Measurements from ENCODE around the gene FAM124A. TPM values are rescaled to one million over a fixed set of nuclear protein-coding genes. Genes with fewer than 3 reads are reported as not detected.
A peak's percentile ranks its signal among the peaks of the same experiment; 100 is the strongest.

The FAM124A gene
- total and polyA plus RNA-seq, 9 donors: 0.48 to 8.8 (median 1.9) TPM

DNA sequence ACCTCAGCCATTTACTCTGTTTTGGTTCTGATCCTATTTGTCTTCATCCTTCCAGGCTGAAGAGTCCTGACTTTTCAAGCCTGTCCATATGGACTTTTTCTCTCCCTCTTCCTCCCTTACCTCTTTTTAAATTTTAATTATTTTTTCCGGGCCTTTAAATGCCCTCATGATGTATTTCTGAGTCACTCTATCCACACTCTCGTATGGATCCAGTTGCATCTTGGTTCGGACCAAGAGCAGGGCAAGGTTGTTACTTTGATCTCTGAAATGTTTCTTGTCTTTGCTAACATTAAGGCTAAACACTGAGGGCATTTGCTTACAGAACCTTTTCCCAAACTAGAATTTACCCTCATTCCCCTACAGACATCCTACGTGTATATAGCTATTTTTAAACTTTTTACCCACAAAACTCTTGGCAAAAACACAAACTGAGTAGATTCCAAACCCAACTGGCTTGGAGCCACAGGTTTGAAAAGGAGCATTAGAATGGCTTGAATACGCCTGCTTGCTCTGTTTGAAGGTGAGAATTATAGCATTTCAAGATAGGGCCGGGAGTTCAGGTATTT lies 69.9 kb downstream of the FAM124A start:
- TF ChIP-seq EP300 (IDR thresholded peaks at IDR 0.05) (no peak), POLR2A (IDR thresholded peaks at IDR 0.05) (no peak)
- TF ChIP-seq, protein P1, sequence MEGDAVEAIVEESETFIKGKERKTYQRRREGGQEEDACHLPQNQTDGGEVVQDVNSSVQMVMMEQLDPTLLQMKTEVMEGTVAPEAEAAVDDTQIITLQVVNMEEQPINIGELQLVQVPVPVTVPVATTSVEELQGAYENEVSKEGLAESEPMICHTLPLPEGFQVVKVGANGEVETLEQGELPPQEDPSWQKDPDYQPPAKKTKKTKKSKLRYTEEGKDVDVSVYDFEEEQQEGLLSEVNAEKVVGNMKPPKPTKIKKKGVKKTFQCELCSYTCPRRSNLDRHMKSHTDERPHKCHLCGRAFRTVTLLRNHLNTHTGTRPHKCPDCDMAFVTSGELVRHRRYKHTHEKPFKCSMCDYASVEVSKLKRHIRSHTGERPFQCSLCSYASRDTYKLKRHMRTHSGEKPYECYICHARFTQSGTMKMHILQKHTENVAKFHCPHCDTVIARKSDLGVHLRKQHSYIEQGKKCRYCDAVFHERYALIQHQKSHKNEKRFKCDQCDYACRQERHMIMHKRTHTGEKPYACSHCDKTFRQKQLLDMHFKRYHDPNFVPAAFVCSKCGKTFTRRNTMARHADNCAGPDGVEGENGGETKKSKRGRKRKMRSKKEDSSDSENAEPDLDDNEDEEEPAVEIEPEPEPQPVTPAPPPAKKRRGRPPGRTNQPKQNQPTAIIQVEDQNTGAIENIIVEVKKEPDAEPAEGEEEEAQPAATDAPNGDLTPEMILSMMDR (IDR thresholded peaks at IDR 0.05): no peak
- H3K27ac ChIP-seq: peak overlapping the region in 1 of 2 donors; percentile 4
- WGBS, 3 donors: 15 to 18% (median 15%) methylated on average over 6 of the region's 6 CpGs

DNA sequence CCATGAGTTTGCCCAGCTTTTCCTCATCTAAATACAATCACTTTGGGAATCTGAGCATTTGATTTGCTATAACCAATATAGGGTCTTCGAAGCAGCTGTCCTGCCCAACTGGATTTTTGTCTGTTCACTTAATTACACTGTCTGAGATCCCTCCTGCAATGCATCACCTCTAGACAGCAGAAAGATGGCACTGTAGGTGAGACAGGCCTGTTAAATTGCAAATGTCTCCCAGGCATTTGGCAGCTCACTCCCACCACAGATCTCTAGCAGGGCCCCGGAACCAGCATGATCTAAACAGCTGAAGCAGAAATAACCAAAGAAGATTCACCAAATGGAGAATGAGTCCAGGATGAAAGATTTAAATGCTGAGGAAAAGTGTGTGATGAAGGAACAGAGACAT lies 75.4 kb downstream of the FAM124A start:
- H3K4me1 ChIP-seq (ENCODE audit: insufficient read depth): peaks cover under 1% of the 10 kb centered on the region

More for the DNA sequence above, 69.9 kb downstream of the FAM124A start:
- Histone ChIP-seq H3K9me3 (no peaks in the 10 kb centered on the region), H3K27me3 (no peaks in the 10 kb centered on the region), H3K36me3 (no peaks in the 10 kb centered on the region), H3K4me1 (ENCODE audit: insufficient read depth) (peaks cover 5% of the 10 kb centered on the region), H3K4me3 (no peak overlapping the region)
- peak in 1 of 5 donors; percentile 14 for DNase-seq
- intact Hi-C loops (cut with DNase I): no loop called here

DNA sequence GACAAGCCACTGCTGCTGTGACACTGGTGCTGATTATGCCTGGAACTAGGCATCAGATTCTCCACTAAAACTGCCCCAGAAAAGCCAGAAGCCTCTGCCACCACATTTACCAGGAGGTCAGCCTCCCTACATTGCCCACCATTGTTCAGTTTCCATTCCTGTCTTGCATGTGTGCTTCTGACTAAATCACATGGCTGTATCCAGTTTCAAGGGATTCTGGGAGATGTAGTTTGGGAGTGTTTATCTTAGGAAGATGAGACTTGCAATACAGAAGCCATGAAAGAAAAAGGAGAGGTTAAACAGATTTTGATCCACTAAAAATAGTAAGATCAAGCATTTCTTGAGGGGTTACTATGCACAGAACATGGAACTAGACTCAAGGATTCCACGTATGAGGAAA lies 76.6 kb downstream of the FAM124A start:
- no peaks in the 10 kb centered on the region for H3K27me3 ChIP-seq
- no peaks in the 10 kb centered on the region for H3K4me1 ChIP-seq (ENCODE audit: insufficient read depth)
- H3K4me3 ChIP-seq: no peak overlapping the region
- H3K9me3 ChIP-seq: no peaks in the 10 kb centered on the region
- H3K36me3 ChIP-seq: no peaks in the 10 kb centered on the region
- DNase-seq: no peak
- WGBS, 3 donors: 77 to 88% (median 88%) methylated on average over 1 of the region's 1 CpG
- TF ChIP-seq EP300 (IDR thresholded peaks at IDR 0.05) (no peak), POLR2A (IDR thresholded peaks at IDR 0.05) (no peak)
- TF ChIP-seq, protein P1 (IDR thresholded peaks at IDR 0.05): no peak
- intact Hi-C loops (cut with DNase I): no loop called here
- no peak overlapping the region for H3K27ac ChIP-seq

More for the DNA sequence above, 75.4 kb downstream of the FAM124A start:
- H3K4me3 ChIP-seq: no peak overlapping the region
- intact Hi-C loops (cut with DNase I): no loop called here
- no peak for DNase-seq
- TF ChIP-seq POLR2A (IDR thresholded peaks at IDR 0.05) (no peak), EP300 (IDR thresholded peaks at IDR 0.05) (no peak)
- TF ChIP-seq, protein P1 (IDR thresholded peaks at IDR 0.05): no peak
- H3K9me3 ChIP-seq: no peaks in the 10 kb centered on the region
- H3K36me3 ChIP-seq: no peaks in the 10 kb centered on the region
- 79 to 91% (median 81%) methylated on average over 2 of the region's 2 CpGs for WGBS, 3 donors
- H3K27ac ChIP-seq: no peak overlapping the region
- H3K27me3 ChIP-seq: no peaks in the 10 kb centered on the region

DNA sequence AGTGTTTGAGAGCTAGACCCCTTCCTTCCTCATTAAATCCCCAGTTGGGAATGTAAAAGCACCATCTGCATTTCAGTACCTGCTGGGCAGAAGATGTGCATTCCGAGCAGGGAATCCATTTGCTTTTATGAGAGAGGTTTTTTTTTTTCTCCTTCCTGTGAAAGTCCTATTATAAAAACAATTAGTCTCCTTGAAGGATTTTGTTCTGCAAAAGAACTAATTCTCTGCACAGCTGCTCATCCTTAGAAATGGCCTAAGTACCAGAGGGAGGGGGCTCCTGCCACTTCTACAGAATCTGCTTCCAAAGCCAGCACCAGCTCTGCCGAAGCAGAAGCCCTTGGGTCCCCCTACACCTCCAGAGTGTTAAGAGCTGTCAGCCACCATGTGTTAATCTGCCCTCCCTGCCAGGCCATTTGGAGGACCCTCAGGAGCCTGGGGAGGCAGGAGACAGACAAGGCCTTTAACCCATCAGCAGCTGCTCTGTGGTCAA lies 80.9 kb downstream of the FAM124A start:
- Histone ChIP-seq H3K4me1 (ENCODE audit: insufficient read depth) (no peaks in the 10 kb centered on the region), H3K36me3 (no peaks in the 10 kb centered on the region), H3K4me3 (no peak overlapping the region), H3K27me3 (no peaks in the 10 kb centered on the region), H3K9me3 (no peaks in the 10 kb centered on the region), H3K27ac (no peak overlapping the region)
- intact Hi-C loops (cut with DNase I): no loop called here
- 60 to 70% (median 63%) methylated on average over 2 of the region's 2 CpGs for WGBS, 3 donors
- no peak for DNase-seq
- no peak for TF ChIP-seq EP300 (IDR thresholded peaks at IDR 0.05)
- TF ChIP-seq, protein P1 (IDR thresholded peaks at IDR 0.05): no peak
- TF ChIP-seq POLR2A (IDR thresholded peaks at IDR 0.05): no peak

Data from ovary (tissue), 9 donors.